K562 (cell line): ENCODE results near the gene HNRNPH3. TPM values are rescaled to one million over a fixed set of nuclear protein-coding genes. Genes with fewer than 3 reads are reported as not detected.
A peak's percentile ranks its signal among the peaks of the same experiment; 100 is the strongest.

Experiments
- ADNP ChIP-seq: fragments of 200-800 bp; sonication (Bioruptor generic); IDR thresholded peaks from 2 replicates; pipeline ENCODE4 v1.6.1; 2016; ENCODE audit warnings: missing genetic modification characterization, missing compliant biosample characterization
- ATF3 ChIP-seq, 2 experiments: fragments of 450-650 bp in 1 of 2; sonication (generic) in 1 of 2; formaldehyde crosslinking in 1 of 2; IDR thresholded peaks in 1 of 2; conservative IDR thresholded peaks in 1 of 2; 2 replicates each; pipeline versions ENCODE4 v1.6.1 to v1.8.1; 2016 to 2023; ENCODE audit warnings: mild to moderate bottlenecking in 2 of 2, moderate library complexity in 2 of 2, inconsistent platforms in 1 of 2, missing genetic modification reagents in 1 of 2
- CTCF ChIP-seq, 3 experiments: IDR thresholded peaks in 2 of 3; conservative IDR thresholded peaks in 1 of 3; 2 replicates each; pipeline ENCODE4 v1.5.1; 2011 to 2012; ENCODE audit warnings: low read length in 3 of 3, mild to moderate bottlenecking in 3 of 3, control low read depth in 2 of 3, improper control_type of control experiment in 1 of 3, inconsistent platforms in 1 of 3, low read depth in 1 of 3, mixed read lengths in 1 of 3, moderate library complexity in 1 of 3; ENCODE audit not compliant: insufficient read depth in 2 of 3
- DMBX1 ChIP-seq: fragments of 250-450 bp; sonication (Bioruptor Pico); IDR thresholded peaks from 2 replicates; pipeline ENCODE4 v1.8.0; 2022; ENCODE audit warnings: inconsistent platforms, mild to moderate bottlenecking, moderate library complexity, borderline replicate concordance
- ESRRA ChIP-seq: fragments of 450-650 bp; IDR thresholded peaks from 2 replicates; pipeline ENCODE4 v1.6.1; 2014; ENCODE audit warnings: low read depth, mild to moderate bottlenecking, moderate library complexity, borderline replicate concordance
- FUS ChIP-seq: fragments of 200-400 bp; formaldehyde crosslinking; optimal IDR thresholded peaks from 2 replicates; pipeline ENCODE3; 2017; ENCODE audit warnings: low read depth, low read length
- HOXB6 ChIP-seq: fragments of 250-450 bp; sonication (Bioruptor Pico); IDR thresholded peaks from 2 replicates; pipeline ENCODE4 v1.5.1; 2022; ENCODE audit warnings: mild to moderate bottlenecking, borderline replicate concordance
- RBM14 ChIP-seq: fragments of 200-400 bp; formaldehyde crosslinking; IDR thresholded peaks from 2 replicates; pipeline ENCODE4 v1.6.1; 2018; ENCODE audit warnings: low read depth, mild to moderate bottlenecking, low read length, moderate library complexity, borderline replicate concordance; ENCODE audit not compliant: insufficient read depth
- RERE ChIP-seq: sonication (generic); formaldehyde crosslinking; IDR thresholded peaks from 2 replicates; pipeline ENCODE4 v1.8.0; 2023; ENCODE audit warnings: missing genetic modification reagents, mild to moderate bottlenecking, borderline replicate concordance
- SREBF2 ChIP-seq: sonication (generic); formaldehyde crosslinking; IDR thresholded peaks from 2 replicates; pipeline ENCODE4 v1.4.0; 2020; ENCODE audit warnings: mild to moderate bottlenecking, missing genetic modification reagents
- TAF1 ChIP-seq: IDR thresholded peaks from 2 replicates; pipeline ENCODE4 v1.6.1; 2011; ENCODE audit warnings: mild to moderate bottlenecking, low read length, moderate library complexity; ENCODE audit not compliant: insufficient read depth, control insufficient read depth, severe bottlenecking; ENCODE audit errors: extremely low read depth
- ZKSCAN3 ChIP-seq: fragments of 250-450 bp; sonication (Bioruptor Pico); IDR thresholded peaks from 2 replicates; pipeline ENCODE4 v1.4.0; 2020
- ZNF23 ChIP-seq: fragments of 250-450 bp; sonication (Bioruptor Pico); IDR thresholded peaks from 2 replicates; pipeline ENCODE4 v1.4.0; 2020; ENCODE audit warnings: mild to moderate bottlenecking
- ZNF740 ChIP-seq, 3 experiments: fragments of 200-800 bp in 1 of 3; sonication (Bioruptor generic) in 1 of 3; sonication (generic) in 1 of 3; formaldehyde crosslinking in 1 of 3; IDR thresholded peaks; 2 replicates each; pipeline versions ENCODE4 v1.6.1 to v1.8.0; 2016 to 2022; ENCODE audit warnings: mild to moderate bottlenecking in 2 of 3, missing compliant biosample characterization in 2 of 3, missing genetic modification characterization in 2 of 3, missing genetic modification reagents in 1 of 3
- polyA plus RNA-seq, 8 experiments: library from polyadenylated mRNA; depleted of rRNA in 4 of 8; stranded (reverse) in 5 of 8; unstranded in 3 of 8; fragments of >200 nt; fragmentation: Nextera tagmentation in 2 of 8; fragmentation: Illumina TruSeq in 1 of 8; extraction: Ambion mirVana in 2 of 8; extraction: Trizol in 1 of 8; gene quantifications; 2 replicates each; pipeline versions ENCODE4 v1.2.1 to v1.2.3, GENCODE V29; 2011 to 2014; ENCODE audit warnings: inconsistent platforms in 1 of 8, missing spikeins in 1 of 8
- total RNA-seq, 7 experiments: library from RNA; depleted of rRNA in 6 of 7; stranded (reverse); fragments of >200 nt in 6 of 7; fragmentation: Illumina TruSeq in 2 of 7; extraction: Trizol in 2 of 7; gene quantifications; 2 replicates each; pipeline versions ENCODE4 v1.2.1 to v1.2.3, GENCODE V29; 2011 to 2021; ENCODE audit warnings: low replicate concordance in 1 of 7

Gene HNRNPH3
- total and polyA plus RNA-seq, 9 of the 15 experiments (the other 6 are each of a cell fraction or from before 2014, with no cell fraction given): 52.8 to 562 (median 152) TPM

GRCh38 chr10:68331455-68332258, at the start of gene HNRNPH3 (continued):
- TF ChIP-seq CTCF (IDR thresholded peaks at IDR 0.05 in 2 of 3, conservative IDR thresholded peaks at IDR 0.05 in 1 of 3; ENCODE audit: insufficient read depth in 2 of 3, low read depth in 1 of 3, low read length in 3 of 3): peak in 2 of 3 experiments; percentile 8 to 45; a peak in 2 of 6 replicates
- TF ChIP-seq DMBX1 (CRISPR knock-in tag): peak; percentile 35; the same call in 1 of the 2 replicates
- TF ChIP-seq HOXB6: no peak
- no peak for TF ChIP-seq ADNP (tag)
- no peak for TF ChIP-seq RBM14
- no peak for TF ChIP-seq ZKSCAN3 (CRISPR knock-in tag)
- peak; percentile 57; the same call in 1 of the 2 replicates for TF ChIP-seq ESRRA
- TF ChIP-seq TAF1: peak; percentile 100
- TF ChIP-seq ZNF23 (CRISPR knock-in tag): no peak; the same call in 1 of the 2 replicates
- no peak for TF ChIP-seq FUS
- peak; percentile 98 for TF ChIP-seq ZNF740 (CRISPR knock-in tag; IDR thresholded peaks at IDR 0.05)
- peak in 1 of 2 experiments; percentile 91; a peak in 2 of 4 replicates for TF ChIP-seq ZNF740 (tag; IDR thresholded peaks at IDR 0.05)
- peak; percentile 14; the same call in 1 of the 2 replicates for TF ChIP-seq SREBF2 (CRISPR knock-in tag)
- TF ChIP-seq ATF3 (IDR thresholded peaks at IDR 0.05): no peak
- TF ChIP-seq ATF3 (CRISPR knock-in tag; conservative IDR thresholded peaks at IDR 0.05): peak; percentile 80; the same call in 1 of the 2 replicates
- no peak for TF ChIP-seq RERE
